NB4 (cell line): ENCODE measurements around the gene DLL3.
"Not testable (repeated sequence)": the region's sequence is repeated elsewhere in the genome, so short reads cannot be mapped to it uniquely, and the experiment has no call there.

ENCODE experiments used
- POLR2A ChIP-seq: IDR thresholded peaks from 2 replicates; pipeline ENCODE4 v1.6.1; 2011; ENCODE audit warnings: mild to moderate bottlenecking; ENCODE audit not compliant: insufficient read length; ENCODE audit errors: extremely low read depth
- TF ChIP-seq, protein P1 (sequence below): IDR thresholded peaks from one replicate; pipeline ENCODE4 v1.5.1; 2012; ENCODE audit warnings: low read depth, low read length

DNA sequence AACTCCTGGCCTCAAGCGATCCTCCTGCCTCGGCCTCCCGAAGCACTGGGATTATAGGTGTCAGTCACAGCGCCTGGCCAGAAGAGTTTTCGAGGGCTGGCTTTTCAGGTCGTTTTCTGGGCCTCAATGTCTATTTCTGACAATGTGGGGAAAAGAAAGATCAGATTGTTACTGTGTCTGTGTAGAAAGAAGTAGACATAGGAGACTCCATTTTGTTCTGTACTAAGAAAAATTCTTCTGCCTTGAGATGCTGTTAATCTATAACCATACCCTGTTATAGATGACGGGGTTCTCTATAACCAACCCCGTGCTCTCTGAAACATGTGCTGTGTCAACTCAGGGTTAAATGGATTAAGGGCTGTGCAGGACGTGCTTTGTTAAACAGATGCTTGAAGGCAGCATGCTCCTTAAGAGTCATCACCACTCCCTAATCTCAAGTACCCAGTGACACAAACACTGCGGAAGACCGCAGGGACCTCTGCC, 19.4 kb upstream of the DLL3 start:
- TF ChIP-seq, protein P1, sequence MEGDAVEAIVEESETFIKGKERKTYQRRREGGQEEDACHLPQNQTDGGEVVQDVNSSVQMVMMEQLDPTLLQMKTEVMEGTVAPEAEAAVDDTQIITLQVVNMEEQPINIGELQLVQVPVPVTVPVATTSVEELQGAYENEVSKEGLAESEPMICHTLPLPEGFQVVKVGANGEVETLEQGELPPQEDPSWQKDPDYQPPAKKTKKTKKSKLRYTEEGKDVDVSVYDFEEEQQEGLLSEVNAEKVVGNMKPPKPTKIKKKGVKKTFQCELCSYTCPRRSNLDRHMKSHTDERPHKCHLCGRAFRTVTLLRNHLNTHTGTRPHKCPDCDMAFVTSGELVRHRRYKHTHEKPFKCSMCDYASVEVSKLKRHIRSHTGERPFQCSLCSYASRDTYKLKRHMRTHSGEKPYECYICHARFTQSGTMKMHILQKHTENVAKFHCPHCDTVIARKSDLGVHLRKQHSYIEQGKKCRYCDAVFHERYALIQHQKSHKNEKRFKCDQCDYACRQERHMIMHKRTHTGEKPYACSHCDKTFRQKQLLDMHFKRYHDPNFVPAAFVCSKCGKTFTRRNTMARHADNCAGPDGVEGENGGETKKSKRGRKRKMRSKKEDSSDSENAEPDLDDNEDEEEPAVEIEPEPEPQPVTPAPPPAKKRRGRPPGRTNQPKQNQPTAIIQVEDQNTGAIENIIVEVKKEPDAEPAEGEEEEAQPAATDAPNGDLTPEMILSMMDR = not testable (repeated sequence)
- TF ChIP-seq POLR2A = not testable (repeated sequence)
